Fibroblast of the aortic adventitia (primary cell): Measurements from ENCODE around the gene FAM78A. TPM values are rescaled to one million over a fixed set of nuclear protein-coding genes. Genes with fewer than 3 reads are reported as not detected.

Experiments used
- DNase-seq: peaks from one replicate; pipeline ENCODE4 v3.0.0-alpha.2; 2010; ENCODE audit warnings: low read depth
- H3K4me3 ChIP-seq: 2 replicates; pipeline ENCODE4 v1.5.1; 2011; ENCODE audit warnings: low read depth, mild to moderate bottlenecking, control low read depth, low read length, moderate library complexity
- total RNA-seq: library from RNA; depleted of rRNA; stranded (reverse); fragments of >200 nt; gene quantifications from 2 replicates; pipeline ENCODE4 v1.2.3, GENCODE V29; 2012; ENCODE audit warnings: low replicate concordance
- TF ChIP-seq, protein P1 (sequence below): IDR thresholded peaks from 2 replicates; pipeline ENCODE4 v1.5.1; 2011; ENCODE audit warnings: mild to moderate bottlenecking, low read length, control low read depth, inconsistent platforms; ENCODE audit not compliant: insufficient read depth

The FAM78A gene
- total RNA-seq, 1 donor = 0.36 TPM

DNA sequence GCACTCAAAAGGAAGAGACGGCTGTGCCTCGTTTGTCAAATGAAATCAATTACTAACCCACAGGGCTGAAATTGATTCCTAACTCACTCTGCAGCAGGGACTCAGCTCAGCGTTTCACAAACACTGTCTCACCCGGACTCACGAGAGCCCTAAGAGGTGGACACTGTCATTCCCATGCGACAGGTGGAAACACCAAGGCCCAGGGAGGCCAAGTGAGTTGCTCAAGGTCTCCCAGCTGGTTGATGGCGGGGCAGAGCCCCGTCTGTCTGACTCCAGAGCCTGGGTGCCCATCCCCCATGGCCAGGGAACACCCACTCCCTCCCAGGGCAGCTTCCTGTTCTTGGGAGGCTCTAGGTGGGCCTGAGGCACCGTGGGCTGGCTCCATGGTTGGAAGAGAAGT, 11.9 kb upstream of the FAM78A start:
- no peak overlapping the region for H3K4me3 ChIP-seq
- no peak for DNase-seq
- TF ChIP-seq, protein P1, sequence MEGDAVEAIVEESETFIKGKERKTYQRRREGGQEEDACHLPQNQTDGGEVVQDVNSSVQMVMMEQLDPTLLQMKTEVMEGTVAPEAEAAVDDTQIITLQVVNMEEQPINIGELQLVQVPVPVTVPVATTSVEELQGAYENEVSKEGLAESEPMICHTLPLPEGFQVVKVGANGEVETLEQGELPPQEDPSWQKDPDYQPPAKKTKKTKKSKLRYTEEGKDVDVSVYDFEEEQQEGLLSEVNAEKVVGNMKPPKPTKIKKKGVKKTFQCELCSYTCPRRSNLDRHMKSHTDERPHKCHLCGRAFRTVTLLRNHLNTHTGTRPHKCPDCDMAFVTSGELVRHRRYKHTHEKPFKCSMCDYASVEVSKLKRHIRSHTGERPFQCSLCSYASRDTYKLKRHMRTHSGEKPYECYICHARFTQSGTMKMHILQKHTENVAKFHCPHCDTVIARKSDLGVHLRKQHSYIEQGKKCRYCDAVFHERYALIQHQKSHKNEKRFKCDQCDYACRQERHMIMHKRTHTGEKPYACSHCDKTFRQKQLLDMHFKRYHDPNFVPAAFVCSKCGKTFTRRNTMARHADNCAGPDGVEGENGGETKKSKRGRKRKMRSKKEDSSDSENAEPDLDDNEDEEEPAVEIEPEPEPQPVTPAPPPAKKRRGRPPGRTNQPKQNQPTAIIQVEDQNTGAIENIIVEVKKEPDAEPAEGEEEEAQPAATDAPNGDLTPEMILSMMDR = no peak

DNA sequence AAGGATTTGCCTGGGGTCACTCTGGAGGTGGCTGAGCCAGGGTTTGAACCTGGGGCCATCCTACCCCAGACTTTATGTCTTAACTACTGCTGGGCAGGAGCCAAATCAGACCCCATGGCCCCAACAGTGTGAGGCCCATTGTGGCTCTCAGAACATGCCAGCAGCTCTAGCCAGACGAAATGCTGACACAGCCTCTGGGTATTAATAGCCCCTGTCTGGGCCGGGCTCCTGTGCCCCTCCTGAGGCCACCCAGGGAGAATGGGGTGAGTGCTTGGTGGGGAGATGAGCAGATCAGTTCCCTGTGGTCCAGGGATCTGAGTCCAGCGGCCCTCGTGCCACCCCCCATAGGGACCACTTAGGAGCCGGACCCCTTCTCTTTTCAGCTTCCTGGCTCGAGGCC, 11.0 kb upstream of the FAM78A start:
- H3K4me3 ChIP-seq = no peak overlapping the region
- TF ChIP-seq, protein P1 = no peak
- DNase-seq = no peak

DNA sequence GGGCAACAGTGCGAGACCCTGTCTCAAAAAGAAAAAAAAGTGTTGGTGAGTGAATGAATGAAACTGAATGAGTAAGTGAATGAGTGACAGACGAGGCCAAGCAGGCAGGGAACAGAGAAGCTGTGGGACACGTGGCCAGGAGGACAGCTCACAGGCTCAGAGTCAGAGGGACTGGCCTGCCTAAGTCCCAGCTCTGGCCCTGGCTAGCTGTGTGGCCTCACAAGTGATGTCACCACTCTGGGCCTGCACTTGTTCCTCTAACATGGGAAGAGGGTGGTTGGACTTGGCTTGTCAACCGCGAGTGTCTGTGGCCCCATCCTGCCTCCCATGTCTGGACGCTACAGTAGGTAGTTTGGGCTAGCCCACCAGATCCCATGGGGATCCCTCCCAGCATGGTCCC, 8.5 kb upstream of the FAM78A start:
- TF ChIP-seq, protein P1 = no peak
- no peak for DNase-seq
- no peak overlapping the region for H3K4me3 ChIP-seq

DNA sequence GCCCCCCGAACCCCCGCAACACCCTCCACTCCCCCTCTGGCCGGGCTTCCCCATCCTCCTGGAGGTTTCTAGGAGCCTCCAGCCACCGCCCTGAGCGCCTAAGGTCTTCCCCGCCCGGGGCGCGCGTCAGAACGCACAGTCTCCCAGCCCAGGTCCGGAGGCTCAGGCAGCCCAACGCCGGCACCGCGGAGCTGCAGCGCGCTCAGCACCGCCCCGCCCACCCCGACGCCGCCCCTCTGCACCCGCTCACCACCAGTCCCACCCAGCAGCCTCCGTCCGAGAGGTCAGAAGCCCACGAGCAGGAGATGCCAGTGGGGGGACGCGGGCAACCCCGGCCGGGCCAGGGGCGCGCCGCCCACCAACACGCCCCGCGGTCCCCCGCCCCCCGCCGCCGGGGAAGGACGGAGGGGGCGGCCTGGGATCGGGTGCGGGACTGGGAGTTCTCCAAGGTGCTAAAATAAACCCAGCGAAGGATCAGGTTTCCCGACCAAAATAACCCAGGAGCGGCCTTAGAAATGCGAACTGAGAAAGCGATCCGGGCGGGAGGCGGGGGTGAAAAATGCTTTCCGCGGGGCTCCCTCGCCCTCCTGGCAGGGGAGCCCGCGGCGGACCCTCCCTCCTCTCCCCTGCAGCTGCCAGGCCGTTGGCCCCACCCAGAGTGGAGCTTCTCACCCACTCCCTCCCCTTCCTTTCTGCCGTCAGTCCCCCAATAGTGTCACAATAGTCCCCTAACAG, 6.5 kb upstream of the FAM78A start:
- DNase-seq = no peak
- no peak overlapping the region for H3K4me3 ChIP-seq
- TF ChIP-seq, protein P1 = no peak

DNA sequence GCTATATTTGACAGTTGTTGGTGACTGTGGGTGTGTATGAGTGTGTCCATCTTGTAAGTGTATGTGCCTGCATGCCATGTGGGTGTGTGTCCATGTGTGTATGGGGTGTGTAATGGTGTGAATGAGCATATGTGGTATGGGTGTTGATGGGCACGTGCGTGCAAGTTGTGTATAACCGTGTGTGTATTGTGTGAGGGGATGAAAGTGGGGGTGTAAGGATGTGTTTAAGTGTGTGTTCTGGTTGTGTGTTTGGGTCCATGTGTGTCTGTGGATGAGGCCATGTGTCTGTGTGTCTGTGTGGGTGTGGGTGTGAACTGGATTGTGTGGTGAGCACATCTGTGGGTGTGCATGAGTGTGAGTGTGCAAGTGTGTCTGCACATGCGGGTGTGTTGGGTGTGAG, 5.9 kb upstream of the FAM78A start:
- DNase-seq = no peak
- TF ChIP-seq, protein P1 = no peak
- H3K4me3 ChIP-seq = no peak overlapping the region

DNA sequence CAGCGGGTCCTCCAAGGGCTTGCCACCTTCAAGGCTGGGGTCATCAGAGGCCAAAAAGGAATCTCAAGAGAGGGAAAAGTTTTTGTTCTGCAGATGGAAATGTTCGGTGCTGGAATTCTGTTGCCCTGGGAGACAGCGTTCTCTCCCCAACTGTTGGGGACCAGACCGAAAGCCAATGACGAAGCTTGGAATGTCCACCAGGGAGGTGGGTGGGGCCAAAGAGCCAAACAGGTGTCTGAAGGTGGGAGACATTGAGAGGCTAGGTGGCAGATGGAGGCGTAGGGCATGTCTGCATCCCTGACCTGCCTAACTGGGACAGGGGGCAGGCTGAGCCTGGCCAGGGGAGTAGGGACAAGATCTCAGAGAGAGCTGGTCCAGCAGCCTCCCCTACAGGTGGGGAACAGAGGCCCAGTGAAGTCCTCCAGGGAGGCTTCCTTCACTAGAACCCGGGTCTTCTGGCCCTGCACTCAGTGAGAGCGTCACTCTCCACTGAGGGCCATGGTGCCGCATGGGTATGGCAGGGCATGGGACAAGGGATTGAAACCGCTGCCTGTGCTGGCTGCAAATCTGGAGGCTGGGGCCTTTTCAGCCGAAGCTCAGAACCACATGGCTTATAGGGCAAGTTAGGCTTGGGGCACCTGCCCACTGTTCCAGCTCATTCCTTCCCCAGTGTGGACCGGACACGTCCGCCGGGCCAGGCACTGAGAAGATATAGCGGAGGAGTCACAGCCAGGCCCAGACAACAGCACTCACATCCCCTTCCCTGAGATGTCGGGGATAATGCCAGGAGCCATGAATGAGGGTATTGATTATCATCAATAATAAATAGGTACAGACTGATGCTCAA, 5.0 kb upstream of the FAM78A start:
- no peak overlapping the region for H3K4me3 ChIP-seq
- TF ChIP-seq, protein P1 = no peak
- DNase-seq = no peak
